ENCODE measurements around the gene GPANK1. TPM values are rescaled to one million over a fixed set of nuclear protein-coding genes. Genes with fewer than 3 reads are reported as not detected.

Gene GPANK1
- total RNA-seq, 3 donors from 2014 or later = 16.2 to 22.2 (median 20.0) TPM

DNA sequence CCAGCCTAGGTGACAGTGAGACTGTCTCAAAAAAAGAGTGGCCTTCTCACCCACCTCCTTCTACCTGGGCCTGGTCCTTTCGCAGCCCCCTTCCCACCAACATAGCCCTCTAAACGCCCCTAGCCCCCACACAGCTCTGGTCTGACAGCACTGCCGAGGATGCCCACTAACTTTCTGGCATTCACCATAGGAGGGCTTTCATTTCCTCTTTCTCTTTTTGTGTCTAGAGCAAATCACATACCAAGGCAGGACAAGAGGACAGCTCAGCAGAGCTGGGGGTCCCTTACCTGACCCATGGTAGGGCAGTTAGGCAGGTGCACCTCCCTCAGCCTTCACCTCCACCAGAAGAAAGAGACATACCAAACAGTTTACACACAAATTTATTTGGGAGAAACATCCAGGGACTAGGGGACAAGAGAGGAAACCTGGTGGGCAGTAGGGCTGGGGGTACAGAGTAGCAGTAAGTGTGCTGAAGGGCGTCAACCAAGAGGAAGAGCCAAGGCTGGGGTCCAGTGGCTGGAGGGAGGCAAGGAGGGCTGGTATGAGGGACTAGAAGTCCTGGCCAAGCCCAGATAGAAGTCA, 11.6 kb upstream of the GPANK1 start:
- Histone ChIP-seq H3K4me1 (no peaks in the 10 kb centered on the region), H3K27ac (no peak overlapping the region), H3K9me3 (no peaks in the 10 kb centered on the region), H3K4me3 (no peak overlapping the region), H3K36me3 (no peaks in the 10 kb centered on the region), H3K27me3 (no peaks in the 10 kb centered on the region)
- TF ChIP-seq CTCF (IDR thresholded peaks at IDR 0.05) = no peak
- no peak for TF ChIP-seq POLR2AphosphoS5 (IDR thresholded peaks at IDR 0.05)
- no peak for TF ChIP-seq POLR2A (IDR thresholded peaks at IDR 0.05)
- DNase-seq (ENCODE audit: low spot score in 2 of 2) = no peak
- intact Hi-C loops (cut with DNase I; ENCODE audit: low total_unique reads) = no loop called here

DNA sequence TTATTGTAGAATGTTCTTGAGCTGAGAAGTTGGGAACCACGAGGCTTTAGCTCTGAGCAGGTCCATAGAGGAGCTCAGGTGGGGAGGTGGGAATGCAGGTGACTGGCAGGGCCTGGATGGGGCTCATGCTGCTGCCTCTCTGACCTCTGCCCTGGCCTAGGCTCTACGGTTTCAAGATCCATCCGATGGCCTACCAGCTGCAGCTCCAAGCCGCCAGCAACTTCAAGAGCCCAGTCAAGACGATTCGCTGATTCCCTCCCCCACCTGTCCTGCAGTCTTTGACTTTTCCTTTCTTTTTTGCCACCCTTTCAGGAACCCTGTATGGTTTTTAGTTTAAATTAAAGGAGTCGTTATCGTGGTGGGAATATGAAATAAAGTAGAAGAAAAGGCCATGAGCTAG, 4.9 kb upstream of the GPANK1 start, which contains the start of gene LY6G5B:
Gene LY6G5B (plus strand): TSS at position 301 of the 400 bp plus-strand sequence. CDS start 975 bp downstream, outside the sequence.
- Histone ChIP-seq H3K4me3 (no peak within 1 kb of the TSS), H3K27me3 (no peaks in the 10 kb centered on the region), H3K27ac (no peak within 1 kb of the TSS), H3K9me3 (no peaks in the 10 kb centered on the region), H3K4me1 (peaks cover 7 to 12% of the 10 kb centered on the region in 2 donors), H3K36me3 (no peaks in the 10 kb centered on the region)
- no peak for DNase-seq (ENCODE audit: low spot score in 2 of 2)
- intact Hi-C loops (cut with DNase I; ENCODE audit: low total_unique reads) = no loop called here
- TF ChIP-seq POLR2A (IDR thresholded peaks at IDR 0.05) = no peak

DNA sequence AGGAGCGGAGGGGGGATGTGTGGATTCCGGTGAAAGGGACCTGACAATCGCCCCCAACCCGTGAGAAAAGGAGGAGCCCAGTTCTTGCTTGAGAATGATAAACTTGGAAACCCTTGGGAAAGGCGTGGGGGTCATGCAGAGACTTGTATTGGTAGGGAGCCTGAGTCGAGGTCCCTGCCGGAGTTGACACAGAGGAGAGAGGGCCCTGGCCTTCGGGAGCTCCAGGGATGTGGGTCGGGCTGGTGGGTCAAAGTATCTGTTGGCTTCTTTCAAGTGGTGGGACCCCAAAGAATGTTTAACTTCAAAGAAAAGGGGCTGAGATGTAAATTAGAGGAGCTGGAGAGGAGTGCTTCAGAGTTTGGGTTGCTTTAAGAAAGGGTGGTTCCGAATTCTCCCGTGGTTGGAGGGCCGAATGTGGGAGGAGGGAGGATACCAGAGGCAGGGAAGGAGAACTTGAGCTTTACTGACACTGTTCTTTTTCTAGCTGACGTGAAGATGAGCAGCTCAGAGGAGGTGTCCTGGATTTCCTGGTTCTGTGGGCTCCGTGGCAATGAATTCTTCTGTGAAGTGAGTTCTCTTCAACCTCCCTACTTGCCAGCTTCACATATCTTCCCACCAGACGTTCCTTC, 1.7 kb upstream of the GPANK1 start:
- Histone ChIP-seq H3K27me3 (no peaks in the 10 kb centered on the region), H3K4me1 (peaks cover 10 to 25% of the 10 kb centered on the region in 2 donors), H3K9me3 (no peaks in the 10 kb centered on the region), H3K27ac (peak overlapping the region; percentile 97 to 98), H3K36me3 (no peaks in the 10 kb centered on the region), H3K4me3 (peak overlapping the region; percentile 65 to 87 (median 76))
- DNase-seq (ENCODE audit: low spot score in 2 of 2) = no peak
- intact Hi-C loops (cut with DNase I; ENCODE audit: low total_unique reads) = no loop called here
- no peak for TF ChIP-seq CTCF (IDR thresholded peaks at IDR 0.05)
- no peak for TF ChIP-seq POLR2A (IDR thresholded peaks at IDR 0.05)
- no peak for TF ChIP-seq POLR2AphosphoS5 (IDR thresholded peaks at IDR 0.05)

DNA sequence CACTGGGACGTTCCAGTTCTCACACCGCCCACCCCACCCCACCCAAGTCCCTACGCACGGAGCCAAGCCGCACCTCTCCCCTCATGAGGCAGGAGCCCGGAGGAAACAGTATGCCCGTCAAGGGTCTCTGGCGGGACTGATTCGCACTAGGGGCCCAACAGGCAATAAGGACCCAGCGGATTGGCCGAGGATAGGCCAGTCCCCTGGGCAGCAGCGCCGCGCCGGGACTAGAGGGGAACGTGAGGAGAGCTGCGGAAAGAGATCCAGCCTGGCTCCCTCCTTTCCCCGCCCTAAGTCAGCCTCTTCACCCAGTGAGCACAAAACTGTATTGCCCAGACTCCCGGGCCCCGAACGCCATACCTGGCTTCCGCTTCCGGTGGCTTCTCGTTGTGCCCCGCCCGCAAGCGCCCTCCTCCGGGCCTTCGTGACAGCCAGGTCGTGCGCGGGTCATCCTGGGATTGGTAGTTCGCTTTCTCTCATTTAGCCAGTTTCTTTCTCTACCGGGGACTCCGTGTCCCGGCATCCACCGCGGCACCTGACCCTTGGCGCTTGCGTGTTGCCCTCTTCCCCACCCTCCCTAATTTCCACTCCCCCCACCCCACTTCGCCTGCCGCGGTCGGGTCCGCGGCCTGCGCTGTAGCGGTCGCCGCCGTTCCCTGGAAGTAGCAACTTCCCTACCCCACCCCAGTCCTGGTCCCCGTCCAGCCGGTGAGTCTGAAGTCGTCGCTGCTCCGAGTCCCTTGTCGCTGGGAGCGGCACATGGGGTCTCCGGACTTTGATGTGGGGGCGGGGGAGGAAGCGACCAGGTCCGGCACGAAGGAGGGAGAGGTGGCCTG, 922 bp upstream of the GPANK1 start, which contains the start of gene CSNK2B:
Gene CSNK2B (plus strand): TSS at position 580 of the 836 bp plus-strand sequence. CDS start 752 bp downstream, outside the sequence.
- Histone ChIP-seq H3K27me3 (no peaks in the 10 kb centered on the region), H3K27ac (peak within 1 kb of the TSS; percentile 97 to 98), H3K4me1 (peaks cover 10 to 25% of the 10 kb centered on the region in 2 donors), H3K4me3 (peak within 1 kb of the TSS; percentile 65 to 87 (median 76)), H3K36me3 (no peaks in the 10 kb centered on the region), H3K9me3 (no peaks in the 10 kb centered on the region)
- DNase-seq (ENCODE audit: low spot score in 2 of 2) = peak; percentile 98 to 99
- TF ChIP-seq POLR2AphosphoS5 (IDR thresholded peaks at IDR 0.05) (peak; percentile 67 to 95 (median 92)), CTCF (IDR thresholded peaks at IDR 0.05) (no peak), POLR2A (IDR thresholded peaks at IDR 0.05) (peak; percentile 64)
- intact Hi-C loops (cut with DNase I; ENCODE audit: low total_unique reads) = no loop called here

GRCh38 chr6:31663961-31664789, 622 bp downstream of the GPANK1 start:
- DNase-seq (ENCODE audit: low spot score in 2 of 2) = no peak
- TF ChIP-seq POLR2AphosphoS5 (IDR thresholded peaks at IDR 0.05) (peak in 1 of 3 donors; percentile 61), POLR2A (IDR thresholded peaks at IDR 0.05) (no peak), CTCF (IDR thresholded peaks at IDR 0.05) (no peak)
- Histone ChIP-seq H3K36me3 (no peaks in the 10 kb centered on the region), H3K27ac (peak overlapping the region; percentile 97 to 98), H3K4me3 (peak overlapping the region; percentile 65 to 87 (median 76)), H3K27me3 (no peaks in the 10 kb centered on the region), H3K4me1 (peaks cover 16 to 29% of the 10 kb centered on the region in 2 donors), H3K9me3 (no peaks in the 10 kb centered on the region)
- intact Hi-C loops (cut with DNase I; ENCODE audit: low total_unique reads) = no loop called here

All from breast epithelium (tissue), 4 donors.